Caco-2 (cell line): ENCODE measurements around the gene LUZP4. TPM values are rescaled to one million over a fixed set of nuclear protein-coding genes. Genes with fewer than 3 reads are reported as not detected.

ENCODE experiments used
- BruUV-seq: library from RNA; stranded (reverse); fragments of 400-500 nt; replicated peaks from 2 replicates; lab custom pipeline; 2021; lab: Mats Ljungman, UMichigan
- CTCF ChIA-PET: fragments of 300-600 bp; sonication (Branson Sonifier 250); formaldehyde crosslinking; loops from one replicate; lab custom pipeline; 2022; ENCODE audit warnings: antibody characterized with exemption; lab: Charles Lee
- POLR2A ChIA-PET: fragments of 300-600 bp; sonication (Branson Sonifier 250); formaldehyde crosslinking; loops from one replicate; lab custom pipeline; 2022; ENCODE audit warnings: antibody characterized with exemption; lab: Charles Lee
- DNase-seq, 2 experiments: peaks; one replicate each; pipeline versions ENCODE4 v3.0.0 to v3.0.0-alpha.2; 2020 to 2022
- H3K27me3 ChIP-seq: replicated peaks from 2 replicates; pipeline ENCODE4 v1.6.0; 2011; ENCODE audit warnings: low read length; ENCODE audit not compliant: control insufficient read depth, insufficient read depth
- H3K36me3 ChIP-seq: 2 replicates; pipeline ENCODE4 v1.5.1; 2011; ENCODE audit warnings: low read length; ENCODE audit not compliant: control insufficient read depth, insufficient read depth
- H3K4me1 ChIP-seq: fragments of 250-450 bp; sonication (Bioruptor Pico); 2 replicates; pipeline ENCODE4 v1.5.1; 2020; ENCODE audit warnings: mild to moderate bottlenecking
- H3K4me3 ChIP-seq: 2 replicates; pipeline ENCODE4 v1.5.1; 2011; ENCODE audit warnings: low read depth, mild to moderate bottlenecking, control low read depth, low read length
- H3K9me3 ChIP-seq: fragments of 250-450 bp; sonication (Bioruptor Pico); 2 replicates; pipeline ENCODE4 v1.5.1; 2020; ENCODE audit warnings: mild to moderate bottlenecking, moderate library complexity
- H3K27ac Mint-ChIP-seq: one replicate; pipeline ENCODE4 v1.8.0; 2022; ENCODE audit warnings: mixed read lengths; ENCODE audit not compliant: unreplicated experiment
- H3K27me3 Mint-ChIP-seq: one replicate; pipeline ENCODE4 v1.8.0; 2022; ENCODE audit warnings: mixed read lengths; ENCODE audit not compliant: insufficient read depth, unreplicated experiment
- H3K36me3 Mint-ChIP-seq: one replicate; pipeline ENCODE4 v1.8.0; 2022; ENCODE audit warnings: mild to moderate bottlenecking, mixed read lengths; ENCODE audit not compliant: insufficient read depth, unreplicated experiment
- H3K4me1 Mint-ChIP-seq: one replicate; pipeline ENCODE4 v1.8.0; 2022; ENCODE audit warnings: low read depth, mixed read lengths; ENCODE audit not compliant: unreplicated experiment
- H3K4me3 Mint-ChIP-seq: one replicate; pipeline ENCODE4 v1.8.0; 2022; ENCODE audit warnings: mild to moderate bottlenecking, moderate library complexity, mixed read lengths; ENCODE audit not compliant: unreplicated experiment
- H3K9me3 Mint-ChIP-seq: one replicate; pipeline ENCODE4 v1.8.0; 2022; ENCODE audit warnings: mixed read lengths; ENCODE audit not compliant: unreplicated experiment
- CTCF ChIP-seq, 2 experiments: fragments of 200-600 bp in 1 of 2; IDR thresholded peaks; 1 replicate in 1 of 2; 2 replicates in 1 of 2; pipeline versions ENCODE4 v1.5.1 to v1.8.0; 2011 to 2022; ENCODE audit warnings: antibody characterized with exemption in 1 of 2, control low read depth in 1 of 2, inconsistent platforms in 1 of 2, low read depth in 1 of 2, low read length in 1 of 2, mild to moderate bottlenecking in 1 of 2, moderate library complexity in 1 of 2; ENCODE audit not compliant: insufficient read depth in 1 of 2, severe bottlenecking in 1 of 2, unreplicated experiment in 1 of 2
- intact Hi-C: fragments of 100-400 bp; cut with micrococcal nuclease; formaldehyde crosslinking; loops from one replicate; pipeline ENCODE4 v1.10.0; 2022; ENCODE audit not compliant: unreplicated experiment
- total RNA-seq: library from RNA; stranded (reverse); gene quantifications from 2 replicates; pipeline ENCODE4 v1.2.3, GENCODE V29; 2022

Gene LUZP4
- total RNA-seq, 1 experiment from 2014 or later: not detected

- ChIA-PET CTCF (no interaction called here), POLR2A (no interaction called here)
- Histone ChIP-seq H3K9me3 (no peaks in the 10 kb centered on the region), H3K4me3 (no peak overlapping the region), H3K36me3 (no peaks in the 10 kb centered on the region), H3K27me3 (no peaks in the 10 kb centered on the region), H3K4me1 (peaks cover 7% of the 10 kb centered on the region; the same call in 1 of the 2 replicates)
- intact Hi-C loops: no loop called here
- DNase-seq: no peak
- BruUV-seq: no TSS peak
- TF ChIP-seq CTCF (IDR thresholded peaks at IDR 0.05; ENCODE audit: insufficient read depth in 1 of 2, low read depth in 1 of 2, low read length in 1 of 2, severe bottlenecking in 1 of 2, unreplicated experiment in 1 of 2): no peak
- Mint-ChIP-seq H3K4me1 (peaks cover 15% of the 10 kb centered on the region), H3K9me3 (no peaks in the 10 kb centered on the region), H3K27ac (no peak overlapping the region), H3K4me3 (no peak overlapping the region), H3K36me3 (no peaks in the 10 kb centered on the region), H3K27me3 (peaks cover 3% of the 10 kb centered on the region)
Measured at GRCh38 chrX:115257711-115258110, 31.8 kb upstream of the LUZP4 start.

GRCh38 chrX:115259238-115259875 lies 30.2 kb upstream of the LUZP4 start:
- POLR2A ChIA-PET: no interaction called here
- no peak overlapping the region for H3K27ac Mint-ChIP-seq
- H3K36me3 Mint-ChIP-seq: no peaks in the 10 kb centered on the region
- no TSS peak for BruUV-seq
- H3K27me3 Mint-ChIP-seq: no peaks in the 10 kb centered on the region
- peaks cover 7% of the 10 kb centered on the region; the same call in 1 of the 2 replicates for H3K4me1 ChIP-seq
- CTCF ChIA-PET: interaction anchor here (0.7 kb wide), 1 partner anchor 32 kb away, joined by 6 read pairs; no protein-coding TSS in a partner anchor
- no peak for TF ChIP-seq CTCF (IDR thresholded peaks at IDR 0.05; ENCODE audit: insufficient read depth in 1 of 2, low read depth in 1 of 2, low read length in 1 of 2, severe bottlenecking in 1 of 2, unreplicated experiment in 1 of 2)
- no peaks in the 10 kb centered on the region for H3K36me3 ChIP-seq
- peak overlapping the region; percentile 38 for H3K4me3 Mint-ChIP-seq
- H3K4me3 ChIP-seq: no peak overlapping the region
- peak; percentile 20 to 47 for DNase-seq
- peaks cover 15% of the 10 kb centered on the region for H3K4me1 Mint-ChIP-seq
- no peaks in the 10 kb centered on the region for H3K9me3 ChIP-seq
- intact Hi-C loops: no loop called here
- H3K27me3 ChIP-seq: no peaks in the 10 kb centered on the region
- no peaks in the 10 kb centered on the region for H3K9me3 Mint-ChIP-seq

DNA sequence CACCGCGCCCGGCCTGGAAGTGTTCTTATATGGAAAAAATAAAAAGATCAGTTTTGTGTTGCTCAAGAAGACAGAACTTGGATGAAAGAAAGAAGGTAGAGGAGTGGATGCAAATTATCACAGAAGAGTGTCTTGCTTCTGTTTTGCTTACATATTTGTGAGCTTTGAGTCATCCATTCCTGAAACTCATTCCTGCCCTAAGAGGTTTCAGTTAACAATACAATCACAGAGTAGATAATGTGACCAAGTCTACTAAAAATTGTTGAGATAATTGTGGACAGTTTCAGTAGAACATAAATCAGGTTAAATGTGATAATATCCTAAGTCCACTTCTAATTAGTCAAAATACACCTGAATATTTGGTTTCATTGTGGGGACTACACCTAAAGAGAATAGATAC lies 29.2 kb upstream of the LUZP4 start:
- H3K27me3 Mint-ChIP-seq: no peaks in the 10 kb centered on the region
- H3K4me1 ChIP-seq: peaks cover 7% of the 10 kb centered on the region; the same call in 1 of the 2 replicates
- CTCF ChIA-PET: no interaction called here
- H3K4me1 Mint-ChIP-seq: peaks cover 15% of the 10 kb centered on the region
- no peaks in the 10 kb centered on the region for H3K27me3 ChIP-seq
- H3K9me3 ChIP-seq: no peaks in the 10 kb centered on the region
- no peaks in the 10 kb centered on the region for H3K36me3 Mint-ChIP-seq
- no peaks in the 10 kb centered on the region for H3K36me3 ChIP-seq
- POLR2A ChIA-PET: no interaction called here
- H3K4me3 ChIP-seq: no peak overlapping the region
- TF ChIP-seq CTCF (IDR thresholded peaks at IDR 0.05; ENCODE audit: insufficient read depth in 1 of 2, low read depth in 1 of 2, low read length in 1 of 2, severe bottlenecking in 1 of 2, unreplicated experiment in 1 of 2): no peak
- intact Hi-C loops: no loop called here
- H3K9me3 Mint-ChIP-seq: no peaks in the 10 kb centered on the region
- H3K4me3 Mint-ChIP-seq: no peak overlapping the region
- BruUV-seq: no TSS peak
- DNase-seq: no peak
- H3K27ac Mint-ChIP-seq: no peak overlapping the region
